ENCODE results near the gene DCTN3. TPM values are rescaled to one million over a fixed set of nuclear protein-coding genes. Genes with fewer than 3 reads are reported as not detected.

The DCTN3 gene
- total RNA-seq, result 92.0 TPM
- 175 TPM for polyA plus RNA-seq (ENCODE audit: insufficient read depth, low read depth, low replicate concordance)
- long read RNA-seq, donor 1, transcript DCTN3-201 (7 exons, 808 nt), result major isoform, 48 of 57 reads
- long read RNA-seq, donor 1, partial matches to known transcripts, result 0 of 57 reads
- long read RNA-seq, donor 1, other reads (novel, unspliced or antisense), result 0 of 57 reads
- long read RNA-seq, donor 2, transcript DCTN3-201 (7 exons, 808 nt), result major isoform, 52 of 86 reads
- long read RNA-seq, donor 2, transcript DCTN3-210 (2 exons, 3,023 nt), result minor isoform, 6 of 86 reads
- long read RNA-seq, donor 2, partial matches to known transcripts, result 21 of 86 reads
- long read RNA-seq, donor 2, other reads (novel, unspliced or antisense), result 0 of 86 reads
- long read RNA-seq, donor 3, transcript DCTN3-208 (3 exons, 688 nt), result minor isoform, 6 of 187 reads
- long read RNA-seq, donor 3, transcript DCTN3-201 (7 exons, 808 nt), result major isoform, 63 of 187 reads
- long read RNA-seq, donor 3, transcript DCTN3-204 (5 exons, 951 nt), result minor isoform, 5 of 187 reads
- long read RNA-seq, donor 3, partial matches to known transcripts, result 99 of 187 reads
- long read RNA-seq, donor 3, other reads (novel, unspliced or antisense), result 12 of 187 reads
- long read RNA-seq, donor 4, transcript DCTN3-201 (7 exons, 808 nt), result major isoform, 35 of 43 reads
- long read RNA-seq, donor 4, partial matches to known transcripts, result 0 of 43 reads
- long read RNA-seq, donor 4, other reads (novel, unspliced or antisense), result 0 of 43 reads
- long read RNA-seq, donor 5, partial matches to known transcripts, result 0 of 3 reads
- long read RNA-seq, donor 5, other reads (novel, unspliced or antisense), result 0 of 3 reads
- long read RNA-seq, donor 6, transcript DCTN3-208 (3 exons, 688 nt), result minor isoform, 9 of 140 reads
- long read RNA-seq, donor 6, transcript DCTN3-201 (7 exons, 808 nt), result major isoform, 98 of 140 reads
- long read RNA-seq, donor 6, transcript DCTN3-210 (2 exons, 3,023 nt), result minor isoform, 5 of 140 reads
- long read RNA-seq, donor 6, partial matches to known transcripts, result 22 of 140 reads
- long read RNA-seq, donor 6, other reads (novel, unspliced or antisense), result 0 of 140 reads
- long read RNA-seq, donor 7, transcript DCTN3-201 (7 exons, 808 nt), result major isoform, 35 of 41 reads
- long read RNA-seq, donor 7, partial matches to known transcripts, result 2 of 41 reads
- long read RNA-seq, donor 7, other reads (novel, unspliced or antisense), result 4 of 41 reads
- long read RNA-seq, donor 8, transcript DCTN3-201 (7 exons, 808 nt), result major isoform, 53 of 69 reads
- long read RNA-seq, donor 8, partial matches to known transcripts, result 7 of 69 reads
- long read RNA-seq, donor 8, other reads (novel, unspliced or antisense), result 0 of 69 reads
- long read RNA-seq, donor 9, transcript DCTN3-201 (7 exons, 808 nt), result major isoform, 17 of 23 reads
- long read RNA-seq, donor 9, partial matches to known transcripts, result 0 of 23 reads
- long read RNA-seq, donor 9, other reads (novel, unspliced or antisense), result 0 of 23 reads
- long read RNA-seq, donor 10, transcript DCTN3-201 (7 exons, 808 nt), result major isoform, 47 of 66 reads
- long read RNA-seq, donor 10, partial matches to known transcripts, result 7 of 66 reads
- long read RNA-seq, donor 10, other reads (novel, unspliced or antisense), result 0 of 66 reads

DNA sequence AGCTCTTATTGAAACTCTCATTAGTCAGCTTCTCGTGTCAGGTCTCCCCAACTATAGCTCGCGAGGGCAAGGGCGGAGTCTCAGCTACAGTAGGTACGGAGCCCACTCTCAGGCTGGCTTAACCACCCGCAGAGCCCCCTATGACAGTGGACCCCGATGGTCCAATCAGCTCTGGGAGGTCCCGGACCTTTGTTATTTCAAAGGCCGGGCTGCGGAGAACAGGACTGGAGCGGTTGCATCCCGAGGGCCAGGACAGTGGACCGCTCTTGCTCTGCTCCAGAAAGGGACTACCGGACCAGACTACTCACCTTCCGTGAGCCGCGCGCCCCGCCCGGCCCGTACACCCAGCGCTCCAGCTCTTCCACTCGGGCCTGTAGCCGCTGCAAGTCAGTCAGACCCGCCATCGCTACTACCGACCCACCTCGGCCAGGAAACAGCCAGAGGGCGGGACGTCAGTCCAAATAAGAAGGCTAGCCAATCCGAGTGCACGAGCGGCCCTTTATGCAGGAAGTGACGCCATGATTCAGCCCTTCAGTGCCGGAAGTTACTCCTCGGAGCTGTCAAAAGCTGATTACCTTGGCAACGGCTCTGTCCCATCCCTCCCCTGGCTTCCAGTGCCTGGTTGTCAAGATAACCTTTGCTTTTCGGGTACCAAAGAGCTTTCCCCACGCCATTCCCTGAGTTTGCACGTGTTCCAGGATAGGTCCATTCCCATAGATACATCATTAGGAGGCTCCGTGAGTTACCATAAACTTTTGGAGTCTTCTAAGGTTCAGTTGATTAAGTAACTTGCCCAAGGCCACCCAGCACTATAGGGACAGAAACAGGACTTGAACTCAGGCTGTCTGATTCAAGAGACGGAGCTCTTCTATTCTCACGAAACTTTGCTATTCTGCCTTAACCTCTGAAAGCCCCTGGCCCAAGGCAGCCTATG is at the start of gene DCTN3:
Gene DCTN3, minus strand, starts transcription at position 435 of the 934 bp plus-strand sequence. Its CDS starts 31 bp downstream, at position 404.
- no peak within 1 kb of the TSS for H3K27ac ChIP-seq (ENCODE audit: low read depth in 2 of 2, low read length in 2 of 2)
- peak within 1 kb of the TSS; percentile 54 to 89 (median 79) for H3K9ac ChIP-seq (ENCODE audit: low read length in 3 of 3)
- peaks cover 3 to 9% (median 4%) of the 10 kb centered on the region in 3 donors for H3K4me1 ChIP-seq (ENCODE audit: control insufficient read depth in 2 of 3, insufficient read depth in 2 of 3, low read depth in 1 of 3, low read length in 3 of 3)
- DNase-seq (peak; percentile 95 to 98 (median 97)), FAIRE-seq (peak; percentile 44)
- intact Hi-C loops (cut with DNase I), result no loop called here
- peaks cover 4 to 24% (median 23%) of the 10 kb centered on the region in 3 donors for H3K36me3 ChIP-seq (ENCODE audit: control insufficient read depth in 2 of 3, insufficient read depth in 3 of 3, low read length in 3 of 3)
- no peak for TF ChIP-seq CTCF (IDR thresholded peaks at IDR 0.05; ENCODE audit: borderline replicate concordance, extremely low read depth, insufficient read depth)
- peak within 1 kb of the TSS; percentile 76 to 97 (median 80) for H3K4me3 ChIP-seq (ENCODE audit: low read length in 3 of 3)
- H3K9me3 ChIP-seq (ENCODE audit: control insufficient read depth in 2 of 3, insufficient read depth in 1 of 3, low read length in 3 of 3), result no peaks in the 10 kb centered on the region
- H3K27me3 ChIP-seq (ENCODE audit: control insufficient read depth, insufficient read depth, low read length), result peaks cover 12% of the 10 kb centered on the region

- FAIRE-seq, result no peak
- Histone ChIP-seq H3K9ac (ENCODE audit: low read length in 3 of 3) (peak overlapping the region; percentile 64 to 96 (median 93)), H3K4me1 (ENCODE audit: control insufficient read depth in 2 of 3, insufficient read depth in 2 of 3, low read depth in 1 of 3, low read length in 3 of 3) (peaks cover 0 to 2% (median 0%) of the 10 kb centered on the region in 3 donors), H3K9me3 (ENCODE audit: control insufficient read depth in 2 of 3, insufficient read depth in 1 of 3, low read length in 3 of 3) (no peaks in the 10 kb centered on the region), H3K27ac (ENCODE audit: low read depth in 2 of 2, low read length in 2 of 2) (peak overlapping the region; percentile 98 to 99), H3K27me3 (ENCODE audit: control insufficient read depth, insufficient read depth, low read length) (no peaks in the 10 kb centered on the region), H3K4me3 (ENCODE audit: low read length in 3 of 3) (peak overlapping the region; percentile 74 to 88 (median 79)), H3K36me3 (ENCODE audit: control insufficient read depth in 2 of 3, insufficient read depth in 3 of 3, low read length in 3 of 3) (no peaks in the 10 kb centered on the region)
- intact Hi-C loops (cut with DNase I), result no loop called here
- peak; percentile 94 to 99 (median 97) for DNase-seq
- no peak for TF ChIP-seq CTCF (IDR thresholded peaks at IDR 0.05; ENCODE audit: borderline replicate concordance, extremely low read depth, insufficient read depth)
These were observed 45.3 kb upstream of the DCTN3 start for GRCh38 chr9:34665381-34666250.
